Panc1 (cell line): Measurements from ENCODE around the gene AKT3. TPM values are rescaled to one million over a fixed set of nuclear protein-coding genes. Genes with fewer than 3 reads are reported as not detected.

Experiments
- ATAC-seq: fragments of 200-7000 bp; cut with Tn5 transposase; 2 replicates; pipeline ENCODE4 v1.9.1; 2020; ENCODE audit warnings: mild to moderate bottlenecking, moderate library complexity
- BruUV-seq: library from RNA; stranded (reverse); fragments of 400-500 nt; replicated peaks from 2 replicates; lab custom pipeline; 2021; lab: Mats Ljungman, UMichigan
- CTCF ChIA-PET: fragments of 300-600 bp; sonication (Branson Sonifier 250); formaldehyde crosslinking; loops from one replicate; lab custom pipeline; 2022; ENCODE audit warnings: antibody characterized with exemption; lab: Charles Lee
- POLR2A ChIA-PET: fragments of 300-600 bp; sonication (Branson Sonifier 250); formaldehyde crosslinking; loops from one replicate; lab custom pipeline; 2022; ENCODE audit warnings: antibody characterized with exemption; lab: Charles Lee
- DNase-seq: peaks from one replicate; pipeline ENCODE4 v3.0.0-alpha.2; 2010; ENCODE audit warnings: low read depth, low spot score
- H3K27ac ChIP-seq: 2 replicates; pipeline ENCODE4 v1.5.1; 2011; ENCODE audit warnings: mild to moderate bottlenecking, low read length, inconsistent platforms
- H3K27me3 ChIP-seq: fragments of 200-500 bp; sonication (Bioruptor generic); 2 replicates; pipeline ENCODE4 v1.6.0; 2014; ENCODE audit warnings: low read length, inconsistent platforms; ENCODE audit not compliant: control insufficient read depth, insufficient read depth
- H3K36me3 ChIP-seq: fragments of 200-500 bp; sonication (Bioruptor generic); 2 replicates; pipeline ENCODE4 v1.5.1; 2014; ENCODE audit warnings: inconsistent platforms, mild to moderate bottlenecking, low read length, moderate library complexity; ENCODE audit not compliant: control insufficient read depth, insufficient read depth
- H3K4me1 ChIP-seq: 2 replicates; pipeline ENCODE4 v1.5.1; 2011; ENCODE audit warnings: inconsistent platforms, mild to moderate bottlenecking, low read length, moderate library complexity; ENCODE audit not compliant: control insufficient read depth, insufficient read depth
- H3K4me3 ChIP-seq, 2 experiments: 2 replicates each; pipeline ENCODE4 v1.5.1; 2011 to 2012; ENCODE audit warnings: low read depth in 2 of 2, low read length in 2 of 2, mild to moderate bottlenecking in 2 of 2, inconsistent platforms in 1 of 2, moderate library complexity in 1 of 2
- H3K9me3 ChIP-seq: fragments of 200-500 bp; sonication (Bioruptor generic); 2 replicates; pipeline ENCODE4 v1.5.1; 2014; ENCODE audit warnings: low read depth, mild to moderate bottlenecking, inconsistent platforms, low read length, moderate library complexity; ENCODE audit not compliant: control insufficient read depth, insufficient read depth
- POLR2AphosphoS5 ChIP-seq: IDR thresholded peaks from 2 replicates; pipeline ENCODE4 v1.6.1; 2012; ENCODE audit warnings: mild to moderate bottlenecking, low read depth, low read length, moderate library complexity
- REST ChIP-seq, 2 experiments: IDR thresholded peaks; 2 replicates each; pipeline ENCODE4 v1.6.1; 2011 to 2012; ENCODE audit warnings: low read depth in 2 of 2, control low read depth in 1 of 2, low read length in 1 of 2, mild to moderate bottlenecking in 1 of 2, moderate library complexity in 1 of 2; ENCODE audit not compliant: insufficient read depth in 1 of 2
- SIN3A ChIP-seq: IDR thresholded peaks from 2 replicates; pipeline ENCODE4 v1.6.1; 2012; ENCODE audit warnings: low read depth, mild to moderate bottlenecking, low read length, moderate library complexity, borderline replicate concordance; ENCODE audit not compliant: insufficient read depth
- TCF7L2 ChIP-seq: IDR thresholded peaks from 2 replicates; pipeline ENCODE4 v1.6.1; 2011; ENCODE audit warnings: mild to moderate bottlenecking, low read depth, low read length, inconsistent platforms
- in situ Hi-C: cut with HindIII; loops from 2 replicates; pipeline ENCODE4 v1.10.0; 2016; ENCODE audit warnings: low sequenced_read_pairs, low pct_unique_long_range_greater_than_20kb
- intact Hi-C: fragments of 100-400 bp; cut with micrococcal nuclease; formaldehyde crosslinking; loops from one replicate; pipeline ENCODE4 v1.10.0; 2022; ENCODE audit not compliant: unreplicated experiment
- total RNA-seq: library from RNA; stranded (reverse); gene quantifications from one replicate; pipeline ENCODE4 v1.2.1, GENCODE V29; 2021; ENCODE audit not compliant: unreplicated experiment
- TF ChIP-seq, protein P1 (sequence below): fragments of 450-650 bp; IDR thresholded peaks from 2 replicates; pipeline ENCODE4 v1.5.1; 2017; ENCODE audit warnings: mild to moderate bottlenecking

The AKT3 gene
- total RNA-seq, 1 experiment from 2014 or later: 11.0 TPM

DNA sequence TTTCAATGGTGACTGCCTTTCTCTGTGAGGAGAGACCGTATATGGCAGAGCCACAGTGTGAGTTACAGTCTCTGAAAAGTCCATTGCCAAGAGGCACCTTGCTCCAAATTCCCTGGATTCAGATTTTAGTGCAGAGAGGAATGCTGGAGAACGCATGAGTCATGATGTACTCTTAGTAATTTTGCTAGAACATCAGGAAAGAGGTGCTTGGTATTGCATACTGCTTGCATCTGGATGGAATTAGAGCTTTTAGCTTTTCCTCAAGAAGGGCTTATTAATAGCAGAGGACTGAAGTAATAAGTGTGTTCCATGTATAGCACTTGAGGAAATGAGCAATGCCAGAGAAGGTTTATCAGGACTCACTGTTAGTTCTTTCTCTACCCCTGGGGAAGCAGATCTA lies 40.5 kb upstream of the AKT3 start:
- DNase-seq (no peak), ATAC-seq (no peak)
- TF ChIP-seq, protein P1, sequence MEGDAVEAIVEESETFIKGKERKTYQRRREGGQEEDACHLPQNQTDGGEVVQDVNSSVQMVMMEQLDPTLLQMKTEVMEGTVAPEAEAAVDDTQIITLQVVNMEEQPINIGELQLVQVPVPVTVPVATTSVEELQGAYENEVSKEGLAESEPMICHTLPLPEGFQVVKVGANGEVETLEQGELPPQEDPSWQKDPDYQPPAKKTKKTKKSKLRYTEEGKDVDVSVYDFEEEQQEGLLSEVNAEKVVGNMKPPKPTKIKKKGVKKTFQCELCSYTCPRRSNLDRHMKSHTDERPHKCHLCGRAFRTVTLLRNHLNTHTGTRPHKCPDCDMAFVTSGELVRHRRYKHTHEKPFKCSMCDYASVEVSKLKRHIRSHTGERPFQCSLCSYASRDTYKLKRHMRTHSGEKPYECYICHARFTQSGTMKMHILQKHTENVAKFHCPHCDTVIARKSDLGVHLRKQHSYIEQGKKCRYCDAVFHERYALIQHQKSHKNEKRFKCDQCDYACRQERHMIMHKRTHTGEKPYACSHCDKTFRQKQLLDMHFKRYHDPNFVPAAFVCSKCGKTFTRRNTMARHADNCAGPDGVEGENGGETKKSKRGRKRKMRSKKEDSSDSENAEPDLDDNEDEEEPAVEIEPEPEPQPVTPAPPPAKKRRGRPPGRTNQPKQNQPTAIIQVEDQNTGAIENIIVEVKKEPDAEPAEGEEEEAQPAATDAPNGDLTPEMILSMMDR: no peak
- TF ChIP-seq REST (IDR thresholded peaks at IDR 0.05; ENCODE audit: insufficient read depth in 1 of 2, low read depth in 2 of 2, low read length in 1 of 2): no peak
- no peak for TF ChIP-seq SIN3A
- no peak for TF ChIP-seq TCF7L2
- no peak for TF ChIP-seq POLR2AphosphoS5
- intact Hi-C loops (no loop called here), in situ Hi-C loops (no loop called here)
- Histone ChIP-seq H3K4me1 (no peaks in the 10 kb centered on the region), H3K9me3 (no peaks in the 10 kb centered on the region), H3K27me3 (no peaks in the 10 kb centered on the region), H3K27ac (no peak overlapping the region), H3K36me3 (no peaks in the 10 kb centered on the region), H3K4me3 (no peak overlapping the region)
- ChIA-PET POLR2A (no interaction called here), CTCF (no interaction called here)
- no TSS peak for BruUV-seq

DNA sequence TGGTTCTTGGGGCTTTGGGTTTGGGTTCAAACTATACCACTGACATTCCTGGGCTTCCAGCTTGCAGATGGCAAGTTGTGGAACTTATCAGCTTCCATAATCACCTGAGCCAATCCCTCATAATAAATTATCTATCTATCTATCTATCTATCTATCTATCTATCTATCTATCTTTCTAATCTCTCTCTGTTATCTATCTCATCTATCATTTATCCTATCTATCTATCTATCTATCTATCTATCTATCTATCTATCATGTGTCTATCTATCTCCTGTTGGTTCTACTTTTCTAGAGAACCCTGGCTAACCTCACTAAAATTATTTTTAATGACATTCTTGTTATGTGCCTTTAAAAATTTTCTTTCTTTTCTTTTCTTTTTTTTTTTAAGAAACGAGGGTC lies 35.8 kb upstream of the AKT3 start:
- Histone ChIP-seq H3K4me1 (no peaks in the 10 kb centered on the region), H3K27me3 (no peaks in the 10 kb centered on the region), H3K4me3 (no peak overlapping the region), H3K36me3 (no peaks in the 10 kb centered on the region), H3K27ac (no peak overlapping the region), H3K9me3 (no peaks in the 10 kb centered on the region)
- TF ChIP-seq REST (IDR thresholded peaks at IDR 0.05; ENCODE audit: insufficient read depth in 1 of 2, low read depth in 2 of 2, low read length in 1 of 2) (no peak), TCF7L2 (no peak)
- TF ChIP-seq, protein P1: no peak
- in situ Hi-C loops: no loop called here
- ATAC-seq (no peak), DNase-seq (no peak)
- POLR2A ChIA-PET: no interaction called here
- BruUV-seq: no TSS peak
- CTCF ChIA-PET: no interaction called here
- intact Hi-C loops: no loop called here
